Neural crest cell (in vitro differentiated cells): ENCODE results near the gene MYO15A. TPM values are rescaled to one million over a fixed set of nuclear protein-coding genes. Genes with fewer than 3 reads are reported as not detected.

Experiments used
- DNase-seq: peaks from one replicate; pipeline ENCODE4 v3.0.0; 2021; ENCODE audit warnings: low read depth, mixed read lengths, low spot score
- H3K27ac Mint-ChIP-seq: one replicate; pipeline ENCODE4 v1.8.0; 2021; ENCODE audit warnings: mild to moderate bottlenecking, mixed read lengths; ENCODE audit not compliant: unreplicated experiment
- H3K27me3 Mint-ChIP-seq: 2 replicates; pipeline ENCODE4 v1.8.0; 2021; ENCODE audit warnings: low read depth, mild to moderate bottlenecking, mixed read lengths
- H3K36me3 Mint-ChIP-seq: 2 replicates; pipeline ENCODE4 v1.8.0; 2021; ENCODE audit warnings: low read depth, mild to moderate bottlenecking, mixed read lengths
- H3K4me1 Mint-ChIP-seq: 2 replicates; pipeline ENCODE4 v1.8.0; 2021; ENCODE audit warnings: mixed read lengths
- H3K4me3 Mint-ChIP-seq: one replicate; pipeline ENCODE4 v1.8.0; 2021; ENCODE audit warnings: mild to moderate bottlenecking, mixed read lengths
- H3K9me3 Mint-ChIP-seq: 2 replicates; pipeline ENCODE4 v1.8.0; 2021; ENCODE audit warnings: mixed read lengths
- total RNA-seq: library from RNA; stranded (reverse); gene quantifications from 2 replicates; pipeline ENCODE4 v1.2.1, GENCODE V29; 2021
- TF ChIP-seq, protein P1 (sequence below): fragments of 200-600 bp; sonication (generic); conservative IDR thresholded peaks from 2 replicates; pipeline ENCODE4 v1.5.0; 2021; ENCODE audit warnings: antibody characterized with exemption, mild to moderate bottlenecking

The MYO15A gene
- total RNA-seq, 1 donor from 2014 or later, result 1.6 TPM

DNA sequence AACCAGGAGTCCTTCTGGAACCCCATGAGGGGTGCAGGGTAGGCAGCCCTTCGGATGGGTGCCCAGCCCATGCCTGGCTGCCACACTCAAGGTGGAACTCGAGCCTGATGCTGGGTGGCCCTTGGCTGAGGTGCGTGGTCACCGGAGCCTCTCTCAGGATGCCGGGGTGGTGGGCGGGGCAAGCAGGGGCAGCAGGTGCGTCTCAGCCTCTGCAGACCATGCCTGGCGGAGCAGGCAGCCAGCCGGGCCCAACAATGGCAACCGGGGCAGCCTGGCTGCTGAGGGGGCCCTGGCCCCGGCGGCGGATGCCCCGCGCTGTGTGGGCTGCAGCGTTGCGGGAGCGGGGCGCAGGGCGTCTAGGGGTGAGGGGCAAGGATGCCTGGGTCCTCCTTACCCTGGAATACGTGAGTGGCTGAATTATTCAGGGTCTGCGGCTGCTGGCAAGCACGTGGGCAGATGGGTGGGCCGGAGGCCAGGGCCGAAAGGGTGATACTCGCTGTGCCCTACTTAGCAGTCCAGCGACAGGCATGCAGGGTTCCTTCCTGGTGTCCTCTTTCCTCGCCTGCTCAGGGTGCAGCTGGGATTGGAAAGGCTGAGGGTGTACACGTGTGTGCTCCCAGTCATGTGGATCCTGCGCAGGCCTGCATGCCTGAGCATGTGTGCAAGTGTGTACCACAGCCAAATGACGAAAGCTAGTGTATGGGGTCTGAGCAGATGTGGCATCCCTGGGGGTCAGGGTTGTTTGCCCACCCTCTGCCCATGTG is 14.6 kb downstream of the MYO15A start:
- no peak overlapping the region for H3K4me3 Mint-ChIP-seq
- H3K4me1 Mint-ChIP-seq, result no peaks in the 10 kb centered on the region
- H3K9me3 Mint-ChIP-seq, result no peaks in the 10 kb centered on the region
- TF ChIP-seq, protein P1, sequence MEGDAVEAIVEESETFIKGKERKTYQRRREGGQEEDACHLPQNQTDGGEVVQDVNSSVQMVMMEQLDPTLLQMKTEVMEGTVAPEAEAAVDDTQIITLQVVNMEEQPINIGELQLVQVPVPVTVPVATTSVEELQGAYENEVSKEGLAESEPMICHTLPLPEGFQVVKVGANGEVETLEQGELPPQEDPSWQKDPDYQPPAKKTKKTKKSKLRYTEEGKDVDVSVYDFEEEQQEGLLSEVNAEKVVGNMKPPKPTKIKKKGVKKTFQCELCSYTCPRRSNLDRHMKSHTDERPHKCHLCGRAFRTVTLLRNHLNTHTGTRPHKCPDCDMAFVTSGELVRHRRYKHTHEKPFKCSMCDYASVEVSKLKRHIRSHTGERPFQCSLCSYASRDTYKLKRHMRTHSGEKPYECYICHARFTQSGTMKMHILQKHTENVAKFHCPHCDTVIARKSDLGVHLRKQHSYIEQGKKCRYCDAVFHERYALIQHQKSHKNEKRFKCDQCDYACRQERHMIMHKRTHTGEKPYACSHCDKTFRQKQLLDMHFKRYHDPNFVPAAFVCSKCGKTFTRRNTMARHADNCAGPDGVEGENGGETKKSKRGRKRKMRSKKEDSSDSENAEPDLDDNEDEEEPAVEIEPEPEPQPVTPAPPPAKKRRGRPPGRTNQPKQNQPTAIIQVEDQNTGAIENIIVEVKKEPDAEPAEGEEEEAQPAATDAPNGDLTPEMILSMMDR, result no peak
- peaks cover 2% of the 10 kb centered on the region for H3K36me3 Mint-ChIP-seq
- no peaks in the 10 kb centered on the region for H3K27me3 Mint-ChIP-seq
- DNase-seq, result no peak
- peak overlapping the region; percentile 67 for H3K27ac Mint-ChIP-seq

- Mint-ChIP-seq H3K27ac (no peak overlapping the region), H3K9me3 (no peaks in the 10 kb centered on the region), H3K4me1 (no peaks in the 10 kb centered on the region), H3K36me3 (peaks cover 2% of the 10 kb centered on the region), H3K4me3 (no peak overlapping the region), H3K27me3 (no peaks in the 10 kb centered on the region)
- TF ChIP-seq, protein P1, result no peak
- no peak for DNase-seq
Measured at GRCh38 chr17:18124345-18125126, 16.0 kb downstream of the MYO15A start.

- DNase-seq, result no peak
- Mint-ChIP-seq H3K4me1 (no peaks in the 10 kb centered on the region), H3K27me3 (no peaks in the 10 kb centered on the region), H3K36me3 (no peaks in the 10 kb centered on the region), H3K27ac (no peak overlapping the region), H3K4me3 (no peak overlapping the region), H3K9me3 (no peaks in the 10 kb centered on the region)
- TF ChIP-seq, protein P1, result no peak
Measured at GRCh38 chr17:18129041-18129502, 20.5 kb downstream of the MYO15A start.

GRCh38 chr17:18132711-18133110 is 24.2 kb downstream of the MYO15A start:
- Mint-ChIP-seq H3K4me1 (no peaks in the 10 kb centered on the region), H3K9me3 (no peaks in the 10 kb centered on the region), H3K27me3 (no peaks in the 10 kb centered on the region), H3K4me3 (no peak overlapping the region), H3K36me3 (no peaks in the 10 kb centered on the region), H3K27ac (no peak overlapping the region)
- TF ChIP-seq, protein P1, result no peak
- no peak for DNase-seq

DNA sequence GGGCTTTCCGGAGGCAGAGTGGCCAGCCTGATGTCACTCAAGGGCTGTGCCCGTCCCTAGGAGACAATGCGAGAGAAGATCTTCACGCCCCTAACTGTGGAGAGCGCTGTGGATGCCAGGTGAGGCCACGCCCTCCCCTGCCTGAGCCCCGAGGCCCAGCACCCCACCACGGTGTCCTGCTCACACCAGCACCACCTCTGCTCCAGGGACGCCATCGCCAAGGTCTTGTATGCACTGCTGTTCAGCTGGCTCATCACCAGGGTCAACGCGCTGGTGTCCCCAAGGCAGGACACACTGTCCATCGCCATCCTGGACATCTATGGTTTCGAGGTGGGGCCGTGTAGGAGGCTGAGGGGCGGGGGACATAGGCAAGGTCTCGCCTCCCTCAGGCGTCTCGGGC is 27.8 kb downstream of the MYO15A start:
- Mint-ChIP-seq H3K27me3 (no peaks in the 10 kb centered on the region), H3K9me3 (no peaks in the 10 kb centered on the region), H3K27ac (peak overlapping the region; percentile 43), H3K4me1 (peaks cover 4% of the 10 kb centered on the region), H3K4me3 (no peak overlapping the region), H3K36me3 (no peaks in the 10 kb centered on the region)
- TF ChIP-seq, protein P1, result no peak
- DNase-seq, result no peak
